Parathyroid adenoma (tissue), 2 donors: ENCODE data around the gene CACNB2.

Experiments used
- H2AFZ ChIP-seq: fragments of 300-600 bp; sonication (generic); one replicate; pipeline ENCODE4 v1.7.0; 2017; ENCODE audit warnings: antibody characterized with exemption, mild to moderate bottlenecking
- H3K27ac ChIP-seq: fragments of 300-600 bp; sonication (generic); one replicate; pipeline ENCODE4 v1.7.0; 2017
- H3K27me3 ChIP-seq: fragments of 300-600 bp; sonication (generic); one replicate; pipeline ENCODE4 v1.7.0; 2017; ENCODE audit warnings: low read length; ENCODE audit not compliant: control insufficient read depth, insufficient read depth
- H3K36me3 ChIP-seq: fragments of 300-600 bp; sonication (generic); one replicate; pipeline ENCODE4 v1.7.0; 2017; ENCODE audit warnings: low read length; ENCODE audit not compliant: control insufficient read depth, insufficient read depth
- H3K4me1 ChIP-seq: fragments of 300-600 bp; sonication (generic); one replicate; pipeline ENCODE4 v1.7.0; 2017; ENCODE audit warnings: control low read depth
- H3K4me2 ChIP-seq: fragments of 300-600 bp; sonication (generic); one replicate; pipeline ENCODE4 v1.7.0; 2017; ENCODE audit warnings: low read length
- H3K4me3 ChIP-seq: fragments of 300-600 bp; sonication (generic); one replicate; pipeline ENCODE4 v1.7.0; 2017; ENCODE audit warnings: low read depth, low read length
- H3K79me2 ChIP-seq: fragments of 300-600 bp; sonication (generic); one replicate; pipeline ENCODE4 v1.7.0; 2017; ENCODE audit warnings: control low read depth
- H3K9ac ChIP-seq: fragments of 300-600 bp; sonication (generic); one replicate; pipeline ENCODE4 v1.7.0; 2017; ENCODE audit warnings: mild to moderate bottlenecking
- H3K9me3 ChIP-seq: fragments of 300-600 bp; sonication (generic); one replicate; pipeline ENCODE4 v1.7.0; 2017; ENCODE audit warnings: low read length; ENCODE audit not compliant: control insufficient read depth
- CTCF ChIP-seq: fragments of 300-600 bp; sonication (generic); IDR thresholded peaks from one replicate; pipeline ENCODE4 v1.7.0; 2017; ENCODE audit warnings: antibody characterized with exemption, mild to moderate bottlenecking
- donor health status: primary hyperparathyroidism.

CACNB2 gene

GRCh38 chr10:18368682-18369081 is 228.5 kb downstream of the CACNB2 start:
- H3K9me3 ChIP-seq: no peaks in the 10 kb centered on the region
- H3K36me3 ChIP-seq: no peaks in the 10 kb centered on the region
- no peak overlapping the region for H3K4me2 ChIP-seq
- H3K79me2 ChIP-seq: no peaks in the 10 kb centered on the region
- H3K4me1 ChIP-seq: no peaks in the 10 kb centered on the region
- H3K9ac ChIP-seq: no peak overlapping the region
- TF ChIP-seq CTCF: no peak
- no peaks in the 10 kb centered on the region for H3K27me3 ChIP-seq
- no peak overlapping the region for H3K4me3 ChIP-seq
- H2AFZ ChIP-seq: no peak overlapping the region
- no peak overlapping the region for H3K27ac ChIP-seq

GRCh38 chr10:18369859-18370473 is 229.7 kb downstream of the CACNB2 start:
- Histone ChIP-seq H3K4me1 (no peaks in the 10 kb centered on the region), H3K27me3 (no peaks in the 10 kb centered on the region), H2AFZ (no peak overlapping the region), H3K4me3 (no peak overlapping the region), H3K36me3 (no peaks in the 10 kb centered on the region), H3K79me2 (no peaks in the 10 kb centered on the region), H3K4me2 (no peak overlapping the region), H3K27ac (no peak overlapping the region), H3K9me3 (no peaks in the 10 kb centered on the region), H3K9ac (no peak overlapping the region)
- no peak for TF ChIP-seq CTCF

GRCh38 chr10:18376650-18377049 is 236.4 kb downstream of the CACNB2 start:
- H3K27ac ChIP-seq: no peak overlapping the region
- no peak overlapping the region for H3K4me3 ChIP-seq
- H3K4me1 ChIP-seq: no peaks in the 10 kb centered on the region
- H3K4me2 ChIP-seq: no peak overlapping the region
- H3K36me3 ChIP-seq: no peaks in the 10 kb centered on the region
- no peak overlapping the region for H3K9ac ChIP-seq
- no peaks in the 10 kb centered on the region for H3K27me3 ChIP-seq
- no peaks in the 10 kb centered on the region for H3K9me3 ChIP-seq
- TF ChIP-seq CTCF: no peak
- H2AFZ ChIP-seq: no peak overlapping the region
- no peaks in the 10 kb centered on the region for H3K79me2 ChIP-seq

GRCh38 chr10:18377898-18378297 is 237.7 kb downstream of the CACNB2 start:
- no peaks in the 10 kb centered on the region for H3K79me2 ChIP-seq
- no peaks in the 10 kb centered on the region for H3K27me3 ChIP-seq
- H3K4me2 ChIP-seq: no peak overlapping the region
- no peaks in the 10 kb centered on the region for H3K36me3 ChIP-seq
- no peak overlapping the region for H2AFZ ChIP-seq
- H3K27ac ChIP-seq: no peak overlapping the region
- no peaks in the 10 kb centered on the region for H3K9me3 ChIP-seq
- H3K4me1 ChIP-seq: no peaks in the 10 kb centered on the region
- no peak for TF ChIP-seq CTCF
- no peak overlapping the region for H3K9ac ChIP-seq
- H3K4me3 ChIP-seq: no peak overlapping the region

- H3K4me1 ChIP-seq: no peaks in the 10 kb centered on the region
- H3K79me2 ChIP-seq: no peaks in the 10 kb centered on the region
- no peak overlapping the region for H3K9ac ChIP-seq
- H3K9me3 ChIP-seq: no peaks in the 10 kb centered on the region
- no peak overlapping the region for H3K4me3 ChIP-seq
- H3K4me2 ChIP-seq: no peak overlapping the region
- no peaks in the 10 kb centered on the region for H3K27me3 ChIP-seq
- TF ChIP-seq CTCF: no peak
- H3K36me3 ChIP-seq: no peaks in the 10 kb centered on the region
- H2AFZ ChIP-seq: no peak overlapping the region
- H3K27ac ChIP-seq: no peak overlapping the region
Observed at GRCh38 chr10:18378766-18379165, 238.5 kb downstream of the CACNB2 start.
